Measurements from ENCODE around the gene CEACAM18. TPM values are rescaled to one million over a fixed set of nuclear protein-coding genes. Genes with fewer than 3 reads are reported as not detected.
A peak's percentile ranks its signal among the peaks of the same experiment; 100 is the strongest.
"Not testable (repeated sequence)": the region's sequence is repeated elsewhere in the genome, so short reads cannot be mapped to it uniquely, and the experiment has no call there.

The CEACAM18 gene
- total RNA-seq, 2 donors from 2014 or later = not detected

- H3K36me3 ChIP-seq = no peaks in the 10 kb centered on the region
- H3K9ac ChIP-seq (ENCODE audit: low read depth in 2 of 2, low read length in 2 of 2) = no peak overlapping the region
- intact Hi-C loops (cut with DNase I) = no loop called here
- DNase-seq = no peak
- no peaks in the 10 kb centered on the region for H3K27me3 ChIP-seq
- no peak overlapping the region for H3K4me3 ChIP-seq
- H3K9me3 ChIP-seq = no peaks in the 10 kb centered on the region
- TF ChIP-seq CTCF (IDR thresholded peaks at IDR 0.05) = no peak
- H3K27ac ChIP-seq = no peak overlapping the region
- no peaks in the 10 kb centered on the region for H3K4me1 ChIP-seq
Observed at GRCh38 chr19:51458899-51459505, 19.3 kb upstream of the CEACAM18 start.

DNA sequence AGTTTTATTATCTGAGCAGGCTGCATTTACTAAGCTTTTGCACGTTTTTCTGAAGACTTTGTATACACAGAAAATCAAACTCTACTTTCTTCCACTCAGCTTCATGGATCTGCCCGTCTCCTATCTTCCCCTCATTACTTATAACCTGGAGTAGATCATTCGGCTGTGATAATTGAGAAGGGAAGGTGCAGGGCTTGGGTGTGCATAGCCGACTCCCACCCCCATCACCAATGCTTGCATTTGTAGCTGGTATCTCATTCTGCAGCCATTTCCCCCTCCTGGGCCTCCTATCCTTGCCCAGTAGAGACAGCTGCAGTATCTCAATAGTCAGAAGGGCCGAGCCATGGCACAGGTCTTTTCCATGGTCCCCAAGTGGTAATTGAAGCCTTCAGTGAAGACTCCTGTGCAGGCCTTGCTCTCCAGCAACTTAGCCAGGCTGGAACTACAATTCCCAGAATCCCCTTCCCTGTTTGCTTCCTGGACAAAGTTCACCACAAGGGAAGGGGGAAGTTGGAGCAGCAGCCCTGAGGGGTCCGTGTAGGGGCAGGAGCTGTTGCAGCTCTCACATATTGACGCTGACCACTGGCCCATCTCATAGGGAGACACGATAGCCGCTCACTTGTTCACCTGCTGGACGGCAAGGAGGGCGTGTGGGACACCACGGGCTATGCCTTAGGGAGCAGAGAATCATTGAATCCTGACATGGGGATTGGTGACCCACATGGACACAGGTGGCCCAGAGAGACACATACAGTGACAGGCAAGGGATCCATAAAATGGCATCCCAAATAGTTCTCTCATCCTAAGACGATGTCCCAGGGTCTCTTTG, 18.0 kb upstream of the CEACAM18 start:
- H3K4me3 ChIP-seq = no peak overlapping the region

DNA sequence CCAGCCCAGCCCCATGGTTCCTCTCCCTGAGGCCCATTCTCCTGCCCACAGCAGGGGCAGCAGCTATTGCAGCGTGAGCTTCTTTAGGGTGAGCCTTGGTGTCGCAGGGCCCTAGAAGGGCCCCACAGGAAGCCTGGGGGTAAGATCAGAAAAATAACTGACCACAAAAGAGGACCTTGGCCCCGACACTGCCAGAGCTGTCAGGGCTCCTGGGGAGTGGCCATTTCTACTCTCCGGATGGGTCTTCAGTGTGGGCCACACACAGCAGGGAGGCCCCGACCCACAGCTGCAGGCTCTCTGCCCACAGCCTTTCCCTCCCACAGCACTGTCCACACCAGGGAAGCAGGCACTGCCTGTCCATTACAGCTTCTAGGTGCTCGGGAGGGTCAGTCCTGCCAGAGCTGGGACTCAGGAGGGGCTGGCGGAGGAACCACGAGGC, 16.6 kb upstream of the CEACAM18 start:
- no peaks in the 10 kb centered on the region for H3K4me1 ChIP-seq
- no peak overlapping the region for H3K4me3 ChIP-seq
- H3K27ac ChIP-seq = no peak overlapping the region
- TF ChIP-seq CTCF (IDR thresholded peaks at IDR 0.05) = no peak
- H3K27me3 ChIP-seq = no peaks in the 10 kb centered on the region
- no peaks in the 10 kb centered on the region for H3K36me3 ChIP-seq
- H3K9ac ChIP-seq (ENCODE audit: low read depth in 2 of 2, low read length in 2 of 2) = no peak overlapping the region
- no peak for DNase-seq
- H3K9me3 ChIP-seq = no peaks in the 10 kb centered on the region
- intact Hi-C loops (cut with DNase I) = no loop called here

More for the DNA sequence above, 18.0 kb upstream of the CEACAM18 start:
- Histone ChIP-seq H3K9ac (ENCODE audit: low read depth in 2 of 2, low read length in 2 of 2) (no peak overlapping the region), H3K4me1 (no peaks in the 10 kb centered on the region), H3K9me3 (no peaks in the 10 kb centered on the region), H3K27ac (no peak overlapping the region), H3K36me3 (no peaks in the 10 kb centered on the region), H3K27me3 (no peaks in the 10 kb centered on the region)
- no peak for DNase-seq
- no peak for TF ChIP-seq CTCF (IDR thresholded peaks at IDR 0.05)
- intact Hi-C loops (cut with DNase I) = no loop called here

GRCh38 chr19:51462276-51462675, 16.1 kb upstream of the CEACAM18 start:
- H3K9ac ChIP-seq (ENCODE audit: low read depth in 2 of 2, low read length in 2 of 2) = no peak overlapping the region
- no peak for TF ChIP-seq CTCF (IDR thresholded peaks at IDR 0.05)
- no peaks in the 10 kb centered on the region for H3K36me3 ChIP-seq
- H3K27me3 ChIP-seq = no peaks in the 10 kb centered on the region
- intact Hi-C loops (cut with DNase I) = no loop called here
- H3K9me3 ChIP-seq = no peaks in the 10 kb centered on the region
- H3K4me3 ChIP-seq = no peak overlapping the region
- no peak overlapping the region for H3K27ac ChIP-seq
- H3K4me1 ChIP-seq = no peaks in the 10 kb centered on the region
- DNase-seq = no peak

DNA sequence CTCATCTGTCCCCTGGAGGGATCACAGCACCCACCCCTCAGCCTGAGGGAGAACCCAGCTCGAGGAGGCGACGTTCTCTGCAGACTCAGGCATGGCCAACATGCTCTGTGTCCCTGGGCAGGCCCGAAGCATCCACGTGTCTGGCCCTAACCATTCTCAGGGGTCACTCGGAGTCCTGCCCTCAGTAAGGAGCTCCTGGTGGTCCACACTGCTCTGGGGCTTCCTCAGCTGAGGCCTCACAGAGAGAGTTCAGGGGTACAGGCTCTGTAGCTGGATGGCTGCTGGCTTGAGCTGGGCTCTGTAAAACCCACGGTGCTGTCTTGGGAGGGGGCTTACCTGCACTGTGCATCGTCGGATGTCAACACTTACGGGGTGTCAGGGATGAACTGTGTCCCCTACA, 15.7 kb upstream of the CEACAM18 start:
- Histone ChIP-seq H3K36me3 (no peaks in the 10 kb centered on the region), H3K4me3 (no peak overlapping the region), H3K9ac (ENCODE audit: low read depth in 2 of 2, low read length in 2 of 2) (peak overlapping the region in 1 of 2 donors; percentile 2), H3K27me3 (no peaks in the 10 kb centered on the region), H3K27ac (no peak overlapping the region), H3K9me3 (no peaks in the 10 kb centered on the region), H3K4me1 (no peaks in the 10 kb centered on the region)
- intact Hi-C loops (cut with DNase I) = no loop called here
- DNase-seq = no peak
- no peak for TF ChIP-seq CTCF (IDR thresholded peaks at IDR 0.05)

- H3K4me3 ChIP-seq = not testable (repeated sequence)
Observed at GRCh38 chr19:51463976-51464581, 14.3 kb upstream of the CEACAM18 start.

More at GRCh38 chr19:51463976-51464581, 14.3 kb upstream of the CEACAM18 start:
- H3K4me1 ChIP-seq; H3K27ac ChIP-seq; H3K9ac ChIP-seq (ENCODE audit: low read depth in 2 of 2, low read length in 2 of 2); H3K9me3 ChIP-seq; H3K27me3 ChIP-seq; H3K36me3 ChIP-seq; intact Hi-C loops (cut with DNase I); DNase-seq: not testable (repeated sequence)

All from colonic mucosa (tissue), 4 donors.